ENCODE measurements around the gene LEUTX.

- no peak for TF ChIP-seq ZNF274 (IDR thresholded peaks at IDR 0.05; ENCODE audit: low read depth, low read length)
- no peak for TF ChIP-seq YY1 (IDR thresholded peaks at IDR 0.05; ENCODE audit: insufficient read depth, insufficient read length)
- TF ChIP-seq SUZ12 (IDR thresholded peaks at IDR 0.05; ENCODE audit: extremely low read depth, insufficient read depth, insufficient read length): no peak
These were observed 16.3 kb downstream of the LEUTX start for GRCh38 chr19:39795001-39795400.

Measured in NT2/D1 (cell line).